LHCN-M2 (cell line): ENCODE measurements around the gene NCF4. TPM values are rescaled to one million over a fixed set of nuclear protein-coding genes. Genes with fewer than 3 reads are reported as not detected.

ENCODE experiments used
- DNase-seq: peaks from one replicate; pipeline ENCODE4 v3.0.0-alpha.2; 2012; ENCODE audit warnings: low read depth
- total RNA-seq: library from RNA; depleted of rRNA; stranded (reverse); fragments of >200 nt; gene quantifications from 2 replicates; pipeline ENCODE4 v1.2.3, GENCODE V29; 2014

NCF4 gene
- total RNA-seq, 1 experiment from 2014 or later = not detected

DNA sequence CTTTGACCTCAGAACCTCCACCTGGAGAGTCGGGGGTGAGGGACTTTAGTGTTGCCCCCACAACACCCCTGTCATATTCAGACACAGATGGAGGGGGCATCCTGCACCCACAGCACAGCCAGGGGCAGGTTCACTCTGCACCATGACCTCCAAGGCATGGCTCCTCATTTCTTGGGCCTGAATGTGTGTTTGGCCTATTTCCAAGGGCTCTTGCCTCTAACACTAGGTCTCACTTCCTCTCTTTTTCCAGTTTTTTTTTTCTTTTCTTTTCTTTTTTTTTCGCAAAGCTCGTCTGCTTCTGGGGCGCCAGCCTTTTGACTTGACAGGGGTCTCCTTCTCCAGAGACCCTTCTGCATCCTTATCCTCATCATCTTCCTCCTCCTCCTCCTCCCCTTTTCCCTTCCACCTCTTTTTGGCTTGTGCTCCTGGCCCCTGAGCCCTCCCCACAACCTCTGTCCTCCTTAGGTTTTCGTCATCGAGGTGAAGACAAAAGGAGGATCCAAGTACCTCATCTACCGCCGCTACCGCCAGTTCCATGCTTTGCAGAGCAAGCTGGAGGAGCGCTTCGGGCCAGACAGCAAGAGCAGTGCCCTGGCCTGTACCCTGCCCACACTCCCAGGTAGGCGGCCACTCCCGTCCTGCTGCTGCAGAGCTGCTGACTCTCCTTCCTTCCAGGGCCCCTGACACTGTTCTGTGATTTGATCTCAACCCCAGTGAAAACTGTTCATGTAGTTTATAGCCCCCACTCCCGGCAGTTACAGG lies 3.8 kb downstream of the NCF4 start:
- no peak for DNase-seq

DNA sequence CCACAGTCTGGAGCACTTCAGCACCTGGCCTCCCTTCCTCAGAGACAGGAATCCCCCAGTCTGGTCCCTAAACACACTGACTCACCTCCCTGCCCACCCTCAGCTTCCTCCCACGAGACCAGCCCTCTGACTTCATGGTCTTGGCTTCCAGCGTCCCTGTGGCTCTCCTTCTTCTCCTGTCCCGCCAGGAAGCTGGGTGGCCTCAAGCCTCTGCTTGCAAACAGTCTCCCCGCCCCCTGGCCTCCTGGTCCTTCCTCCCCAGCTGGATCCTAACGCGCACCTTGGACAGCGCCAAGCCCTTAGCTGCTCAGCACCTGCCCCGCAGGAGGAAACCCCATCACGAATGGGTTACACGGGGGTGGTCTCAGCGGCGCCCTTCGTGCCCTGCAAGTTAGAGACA lies 4.5 kb downstream of the NCF4 start:
- no peak for DNase-seq

DNA sequence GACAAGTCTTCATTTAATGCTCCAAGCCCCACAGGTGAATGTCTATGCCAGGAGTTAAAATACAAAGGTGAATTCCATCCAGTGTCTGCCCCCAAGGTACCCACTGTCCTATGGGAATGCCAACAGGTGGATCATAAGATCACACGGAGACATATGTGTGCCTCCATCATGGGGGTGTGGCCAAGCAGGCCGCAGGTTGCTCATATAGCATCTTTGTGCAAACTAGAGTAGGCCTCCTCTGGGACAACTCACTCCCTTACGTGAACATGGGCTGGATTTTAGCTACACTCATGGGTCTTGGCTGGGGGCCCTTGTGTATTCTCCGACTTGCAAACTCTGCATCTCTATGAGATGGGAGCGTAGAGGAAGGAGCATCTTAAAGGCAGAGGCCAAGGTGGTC lies 6.9 kb downstream of the NCF4 start:
- no peak for DNase-seq

DNA sequence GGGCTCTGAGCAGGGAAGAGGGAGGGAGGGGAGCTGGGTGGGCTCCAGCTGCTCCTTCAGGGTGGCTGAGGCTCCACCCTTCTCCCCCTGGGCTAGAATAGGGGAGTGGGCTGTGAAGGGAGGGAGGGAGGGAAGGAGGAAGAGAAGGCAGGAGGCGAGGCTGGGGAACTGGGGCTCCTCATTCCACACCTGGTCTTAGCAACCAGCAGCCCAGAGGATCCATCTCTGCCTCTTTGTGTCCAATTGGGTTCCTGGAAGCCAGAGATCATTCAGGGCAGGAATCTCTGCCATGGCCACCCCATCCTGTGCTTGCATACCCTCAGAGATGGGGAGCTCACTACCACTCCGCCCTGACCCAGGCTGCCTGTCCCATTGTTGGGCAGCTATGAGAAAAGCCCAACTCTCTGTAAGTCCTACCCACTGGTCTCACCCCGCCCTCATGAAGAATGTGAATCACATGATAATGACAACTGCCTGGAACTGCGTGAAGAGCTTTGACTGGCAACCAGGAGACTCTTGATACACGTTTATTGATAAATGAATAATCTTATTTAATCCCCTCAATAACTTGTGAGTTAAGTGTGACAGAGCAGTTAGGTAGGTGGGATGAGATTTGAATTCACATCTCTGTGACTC lies 7.9 kb downstream of the NCF4 start:
- DNase-seq = no peak

DNA sequence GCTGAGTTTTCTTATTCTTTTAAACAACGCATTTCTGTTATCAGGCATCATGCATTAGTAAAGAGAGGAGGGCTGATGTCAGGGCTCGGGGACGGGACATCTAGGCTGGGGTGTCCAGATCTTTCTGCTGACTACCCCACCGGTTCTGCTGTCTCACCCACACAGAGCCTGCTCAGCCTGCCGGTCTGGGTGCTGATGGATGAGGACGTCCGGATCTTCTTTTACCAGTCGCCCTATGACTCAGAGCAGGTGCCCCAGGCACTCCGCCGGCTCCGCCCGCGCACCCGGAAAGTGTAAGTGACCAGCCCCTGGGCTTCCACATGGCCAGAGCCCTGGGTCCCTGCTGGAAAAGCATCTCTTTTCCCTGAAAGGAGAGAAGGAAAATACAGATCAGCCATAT lies 9.4 kb downstream of the NCF4 start:
- no peak for DNase-seq

DNA sequence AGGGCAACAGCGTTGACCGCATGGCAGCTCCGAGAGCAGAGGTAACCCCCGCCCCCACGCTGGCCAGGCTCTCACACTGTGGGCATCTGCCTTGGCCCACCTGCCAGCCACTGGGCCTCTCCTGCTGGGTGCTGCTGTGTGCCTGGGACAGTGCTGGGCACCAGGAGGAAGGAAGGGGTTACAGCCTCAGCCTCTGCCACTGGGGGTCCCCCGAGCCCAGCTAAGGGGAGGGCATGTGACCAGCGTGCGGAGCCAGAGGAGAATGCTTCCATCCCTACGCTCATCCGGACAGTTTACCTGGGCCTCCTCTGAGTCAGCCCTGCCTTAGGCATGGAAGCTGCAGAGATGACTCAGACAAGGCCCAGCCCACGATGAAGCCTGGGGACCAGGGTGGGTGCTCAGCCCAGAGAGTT lies 10.9 kb downstream of the NCF4 start:
- no peak for DNase-seq

DNA sequence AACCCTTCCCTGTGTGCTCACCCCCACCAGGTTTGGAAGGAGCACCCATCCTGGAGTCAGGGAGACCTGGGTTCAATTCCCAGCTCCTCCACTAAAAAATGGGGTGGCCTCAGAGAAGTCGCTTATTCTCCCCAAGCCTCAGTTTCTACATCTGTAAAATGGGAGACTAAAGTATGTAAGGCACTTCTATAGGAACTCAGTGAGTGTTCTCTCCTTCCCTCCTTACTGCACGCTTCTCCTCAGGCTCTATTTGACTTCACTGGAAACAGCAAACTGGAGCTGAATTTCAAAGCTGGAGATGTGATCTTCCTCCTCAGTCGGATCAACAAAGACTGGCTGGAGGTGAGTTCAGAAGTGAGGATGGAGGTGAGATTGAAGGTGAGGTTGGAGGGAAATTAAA lies 11.3 kb downstream of the NCF4 start:
- no peak for DNase-seq

DNA sequence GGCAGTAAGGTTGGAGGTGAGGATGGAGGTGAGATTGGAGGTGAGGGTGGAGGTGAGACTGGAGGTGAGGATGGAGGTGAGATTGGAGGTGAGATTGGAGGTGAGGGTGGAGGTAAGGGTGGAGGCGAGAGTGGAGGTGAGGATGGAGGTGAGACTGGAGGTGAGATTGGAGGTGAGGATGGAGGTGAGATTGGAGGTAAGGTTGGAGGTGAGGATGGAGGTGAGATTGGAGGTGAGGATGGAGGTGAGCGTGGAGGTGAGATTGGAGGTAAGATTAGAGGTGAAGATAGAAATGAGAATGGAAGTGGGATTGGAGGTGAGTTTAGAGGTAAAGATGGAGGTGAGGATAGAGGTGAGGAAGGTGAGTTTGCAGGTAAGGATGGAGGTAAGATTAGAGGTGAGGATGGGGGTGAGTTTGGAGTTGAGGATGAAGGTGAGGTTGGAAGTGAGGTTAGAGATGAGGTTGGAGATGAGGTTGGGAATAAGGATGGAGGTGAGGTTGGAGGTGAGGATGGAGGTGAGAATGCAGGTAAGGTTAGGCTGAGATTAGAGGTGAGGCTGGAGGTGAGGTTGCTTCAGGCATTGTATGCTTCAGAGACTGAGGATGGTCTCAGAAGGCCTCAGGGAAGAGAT lies 12.2 kb downstream of the NCF4 start:
- DNase-seq = no peak

DNA sequence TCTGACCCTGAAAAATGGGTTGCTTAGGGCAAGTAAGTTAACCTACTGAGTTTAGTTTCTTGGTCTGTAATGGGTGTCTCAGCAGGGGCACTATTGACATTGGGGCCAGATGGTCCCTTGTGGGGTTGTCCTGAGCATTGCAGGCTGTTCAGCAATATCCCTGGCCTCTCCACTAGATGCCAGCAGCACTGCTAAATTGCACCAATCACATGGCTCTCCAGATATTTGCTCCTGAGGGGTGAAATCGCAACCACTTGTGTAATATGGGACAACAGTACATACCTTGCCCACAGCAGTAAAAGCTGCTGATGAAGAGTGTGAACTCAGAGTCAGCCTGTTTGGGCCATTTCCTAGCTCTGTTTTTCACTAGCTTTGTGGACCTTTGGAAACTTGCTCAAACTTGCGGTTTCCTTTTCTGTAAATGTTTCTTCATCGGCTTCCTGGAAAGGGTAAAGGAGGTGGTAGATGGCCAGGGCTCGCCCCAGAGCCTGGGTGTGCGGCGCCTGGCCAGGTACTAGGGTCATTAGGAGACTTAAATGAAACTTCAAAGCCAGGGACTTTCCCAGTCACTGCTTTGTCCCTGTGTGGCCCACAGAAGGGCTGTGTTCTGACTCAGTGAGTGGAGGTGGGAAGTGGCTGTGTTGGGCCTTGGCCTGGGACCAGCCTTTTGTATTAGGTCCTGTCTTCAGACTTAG lies 13.0 kb downstream of the NCF4 start:
- DNase-seq = peak; percentile 34

DNA sequence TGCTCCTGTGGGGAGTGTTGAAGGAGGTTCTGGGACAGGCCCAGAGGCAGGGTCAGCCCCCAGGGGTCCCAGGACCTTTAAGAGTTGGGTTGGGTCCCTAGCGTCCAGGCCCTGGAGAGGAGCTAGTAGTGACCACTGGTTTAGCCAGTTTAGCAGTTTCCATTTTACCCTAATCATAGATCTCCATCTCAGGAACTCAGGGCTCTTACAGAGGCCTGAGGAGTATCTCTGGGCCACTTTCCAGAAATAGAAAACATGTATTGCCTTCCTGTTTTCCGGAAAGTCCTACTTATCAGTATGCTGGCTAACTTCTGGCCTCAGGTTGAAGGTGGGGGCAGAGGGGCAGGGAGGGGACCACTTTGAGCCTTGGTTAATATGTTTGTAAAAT lies 13.5 kb downstream of the NCF4 start:
- no peak for DNase-seq

DNA sequence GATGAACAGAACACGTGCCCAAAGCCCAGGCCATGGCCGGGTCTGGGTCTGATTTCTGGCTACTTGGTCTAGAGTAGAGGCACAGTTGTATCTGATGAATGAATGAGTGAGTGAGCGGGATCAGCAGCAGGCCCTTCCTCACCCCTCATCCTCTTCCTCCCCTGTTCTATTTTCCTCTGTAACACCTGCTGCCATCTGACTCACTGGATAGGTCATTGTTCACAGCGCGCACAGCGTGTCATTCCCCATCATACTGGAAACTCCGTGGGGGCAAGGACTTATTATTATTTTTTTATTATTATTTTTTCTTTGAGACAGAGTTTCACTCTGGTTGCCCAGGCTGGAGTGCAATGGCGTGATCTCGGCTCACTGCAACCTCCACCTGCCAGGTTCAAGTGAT lies 13.9 kb downstream of the NCF4 start:
- DNase-seq = no peak

DNA sequence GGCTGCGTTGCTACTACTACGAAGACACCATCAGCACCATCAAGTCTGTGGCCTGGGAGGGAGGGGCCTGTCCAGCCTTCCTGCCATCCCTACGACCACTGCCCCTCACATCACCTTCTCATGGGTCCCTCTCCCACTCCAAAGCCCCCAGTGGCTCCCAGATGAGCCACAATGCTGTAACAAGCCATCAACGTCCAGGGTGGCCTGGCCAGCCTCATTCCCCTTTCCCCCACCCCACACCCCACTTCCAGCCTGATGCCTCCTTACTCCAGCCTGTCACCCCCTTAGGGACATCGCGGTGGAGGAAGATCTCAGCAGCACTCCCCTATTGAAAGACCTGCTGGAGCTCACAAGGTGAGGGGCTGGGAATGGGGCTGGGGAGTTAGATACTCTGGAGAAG lies 14.9 kb downstream of the NCF4 start:
- DNase-seq = no peak

DNA sequence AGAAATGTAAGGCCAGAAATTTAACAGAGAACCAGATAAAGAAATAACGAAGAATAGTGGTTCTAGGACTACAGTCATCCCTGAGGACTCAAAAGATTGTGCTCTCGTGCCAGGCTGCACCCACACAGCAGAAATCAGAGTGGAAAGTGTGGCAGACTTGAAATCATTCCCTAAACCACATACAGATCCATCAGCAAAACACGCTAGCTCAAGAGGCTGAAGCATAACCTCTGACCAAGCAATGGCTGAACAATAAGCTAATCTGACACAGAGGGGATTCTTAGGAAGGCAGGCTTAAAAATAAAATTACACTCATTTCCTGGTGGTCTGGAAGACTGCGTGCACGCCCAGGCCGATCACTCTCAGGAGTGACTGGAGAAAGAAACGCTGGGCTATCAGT lies 19.0 kb downstream of the NCF4 start:
- no peak for DNase-seq

DNA sequence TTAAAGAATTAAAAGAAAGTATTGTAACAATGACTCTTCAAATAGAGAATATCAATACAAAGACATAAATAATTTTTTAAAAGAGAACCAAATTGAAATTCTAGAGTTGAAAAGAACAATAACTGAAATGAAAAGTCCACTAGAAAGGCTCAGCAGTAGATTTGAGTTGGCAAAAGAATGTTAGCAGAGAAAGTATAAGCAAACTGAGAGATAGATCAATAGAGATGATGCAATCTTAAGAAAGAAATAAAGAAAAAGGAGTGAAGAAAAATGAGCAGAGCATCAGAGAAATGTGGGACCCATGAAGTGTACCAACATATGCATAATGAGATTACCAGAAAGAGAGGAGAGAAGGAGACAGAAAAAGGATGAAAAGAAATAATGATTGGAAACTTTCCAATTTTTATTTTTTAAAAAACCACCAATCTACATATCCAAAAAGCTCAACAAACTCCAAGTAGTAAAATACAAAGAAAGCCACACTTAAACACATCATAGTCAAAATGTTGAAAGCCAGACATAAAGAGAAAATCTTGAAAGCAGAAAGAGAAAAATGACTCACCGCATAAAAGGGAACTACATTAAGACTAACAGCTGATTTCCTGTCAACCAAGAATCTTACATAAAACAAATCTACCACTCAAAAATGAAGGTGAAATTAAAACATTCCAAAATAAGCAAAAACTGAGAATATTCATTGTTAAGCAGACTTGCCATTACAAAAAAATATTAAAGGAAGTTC lies 20.9 kb downstream of the NCF4 start:
- no peak for DNase-seq

DNA sequence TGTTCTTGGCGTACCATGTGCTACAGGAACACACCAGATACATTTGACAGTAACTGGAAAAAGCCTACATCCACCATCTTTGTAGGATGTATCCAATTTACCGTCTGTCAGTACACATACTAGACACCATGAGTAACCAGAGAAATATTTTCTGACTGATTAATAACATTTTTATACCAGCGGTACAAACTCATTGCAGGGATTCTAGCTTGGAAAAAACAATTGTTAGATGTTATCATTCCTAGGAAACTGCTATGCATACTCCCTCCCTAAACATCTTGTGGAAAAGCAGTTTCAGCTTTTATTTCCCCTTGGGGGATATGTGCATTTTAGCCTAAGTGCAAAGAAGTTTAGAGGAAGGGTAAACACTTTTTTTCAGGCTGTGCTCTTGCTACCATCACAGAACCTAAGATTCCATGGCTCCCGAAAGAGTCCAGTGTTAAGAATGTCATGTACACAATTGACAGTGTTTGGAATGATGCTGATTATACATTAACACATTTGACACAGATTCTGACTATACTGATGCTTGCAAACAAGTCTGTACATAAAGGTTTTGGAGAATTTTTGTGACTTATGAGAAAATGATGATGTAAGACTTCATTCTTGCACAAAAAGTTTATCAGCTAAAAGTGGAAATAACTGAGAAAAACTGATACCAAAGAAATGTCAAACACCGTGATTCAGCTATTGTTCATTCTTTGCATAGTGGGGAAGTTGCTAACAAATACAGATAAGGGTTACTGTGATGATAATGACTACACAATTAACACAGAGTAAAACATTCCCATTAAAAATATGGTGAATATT lies 23.7 kb downstream of the NCF4 start:
- DNase-seq = no peak

DNA sequence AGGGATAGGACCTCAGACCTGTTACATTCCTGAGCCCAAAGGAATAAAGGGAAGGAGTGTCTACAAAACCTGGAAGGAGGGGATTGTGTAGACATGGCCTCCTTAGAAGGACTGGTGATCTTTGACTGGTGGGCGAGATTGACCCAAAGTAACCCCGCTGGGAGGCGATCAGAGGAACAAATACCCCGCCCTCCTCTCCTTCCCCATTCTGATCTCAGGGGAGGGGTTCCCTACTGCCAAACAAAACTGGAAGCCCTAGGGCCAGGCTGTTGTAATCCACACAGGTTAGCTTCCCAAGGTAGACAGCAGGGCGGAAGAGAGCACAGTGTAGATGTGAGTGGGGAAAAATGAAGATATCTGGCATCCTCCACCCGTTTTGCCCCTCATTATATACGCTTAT lies 24.7 kb downstream of the NCF4 start:
- DNase-seq = no peak

DNA sequence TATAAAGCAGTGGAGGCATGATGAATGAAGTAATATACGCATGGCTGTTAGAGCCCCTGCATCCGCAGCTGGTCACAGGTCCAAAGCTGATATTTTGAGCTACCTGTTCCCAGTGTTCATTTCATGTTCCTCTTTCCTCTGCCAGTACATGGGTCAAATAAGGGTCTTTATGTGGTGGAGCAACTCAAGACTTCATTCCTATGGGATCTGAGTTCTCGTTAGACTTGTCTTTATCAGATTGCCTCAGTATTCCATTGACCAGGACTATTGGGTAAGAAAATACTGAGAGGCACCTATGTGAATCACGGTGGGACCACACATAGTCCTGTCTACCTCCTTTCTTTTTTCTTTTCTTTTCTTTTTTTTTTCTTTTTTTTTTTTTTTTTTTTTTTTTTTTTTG lies 25.2 kb downstream of the NCF4 start:
- DNase-seq = no peak

DNA sequence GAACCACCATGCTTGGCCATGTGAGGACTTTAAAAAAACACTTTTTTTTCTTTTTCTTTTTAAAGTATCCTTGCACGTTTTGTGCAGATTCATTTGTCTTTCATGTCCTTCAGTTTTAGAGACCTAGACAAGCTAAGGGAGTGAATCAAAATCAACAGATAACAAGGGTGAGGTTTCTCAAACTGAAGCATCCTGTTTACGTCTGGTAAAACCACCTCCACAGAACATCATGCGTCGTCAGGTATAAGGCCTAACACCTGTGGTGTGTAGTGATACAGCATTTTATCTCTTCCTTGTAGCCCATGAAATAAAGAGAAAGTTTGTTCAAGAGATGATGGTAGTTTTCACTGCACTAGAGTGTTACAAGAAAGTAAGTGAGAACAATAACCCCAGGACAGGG lies 26.4 kb downstream of the NCF4 start:
- DNase-seq = no peak

DNA sequence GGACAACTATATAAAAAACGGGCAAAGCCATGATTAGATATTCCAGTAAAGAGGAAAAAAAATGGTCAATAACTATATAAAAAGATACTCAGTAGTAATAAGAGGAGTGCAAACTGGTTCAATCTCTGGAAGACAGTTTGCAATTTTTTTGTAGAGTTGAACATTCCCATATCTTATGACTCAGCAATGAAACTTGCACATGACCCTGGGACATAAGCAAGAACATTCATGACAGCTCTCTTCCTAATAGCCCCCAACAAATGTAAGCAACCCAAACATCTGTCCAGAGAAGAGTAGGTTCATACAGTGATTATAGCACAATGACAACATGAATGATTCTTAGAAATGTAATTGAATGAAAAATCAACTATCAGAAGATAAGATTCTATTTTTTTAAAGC lies 30.8 kb downstream of the NCF4 start:
- no peak for DNase-seq

DNA sequence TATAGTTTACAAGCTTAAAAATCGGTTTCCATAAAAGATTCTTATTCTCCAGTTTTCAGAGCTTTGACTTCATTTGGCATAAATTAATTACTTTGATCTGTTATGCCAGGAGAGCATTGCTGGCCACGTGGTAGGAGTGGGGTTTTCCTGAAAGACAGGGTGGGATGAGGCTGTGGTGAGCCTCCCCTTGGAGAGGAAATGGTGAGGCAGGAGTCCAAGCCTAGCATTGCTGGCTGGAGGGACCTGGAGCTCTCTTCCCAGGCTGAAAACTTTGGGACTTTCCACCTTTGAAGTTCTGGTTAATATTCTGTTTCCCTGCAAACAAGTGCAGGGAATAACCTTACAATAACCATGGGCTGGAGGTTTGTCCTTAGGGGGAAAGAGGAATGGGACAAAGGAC lies 31.5 kb downstream of the NCF4 start:
- no peak for DNase-seq

DNA sequence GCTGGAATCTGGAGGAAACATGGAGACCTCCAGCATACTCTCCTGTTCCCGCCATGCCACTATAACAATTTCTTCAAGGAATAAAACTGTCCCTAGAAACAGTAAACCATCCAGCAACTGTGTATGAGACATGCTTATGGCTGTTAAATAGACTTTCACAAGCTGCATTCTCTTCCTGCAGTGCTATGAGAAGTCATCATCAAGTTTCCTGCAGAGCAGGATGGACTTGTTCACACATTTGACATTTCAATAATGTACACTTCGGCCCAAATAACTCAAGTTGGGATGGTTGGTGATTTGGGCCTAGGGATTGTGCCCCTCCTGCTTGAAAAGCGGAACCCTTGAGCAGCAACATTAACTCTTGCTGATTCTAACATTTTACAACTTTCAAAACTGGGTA lies 32.5 kb downstream of the NCF4 start:
- no peak for DNase-seq
